CD4-positive, alpha-beta T cell treated with Interferon gamma for 1 hour (primary cell): ENCODE results near the gene TMOD1.
A peak's percentile ranks its signal among the peaks of the same experiment; 100 is the strongest.
"Not testable (repeated sequence)": the region's sequence is repeated elsewhere in the genome, so short reads cannot be mapped to it uniquely, and the experiment has no call there.

Experiments
- DNase-seq: peaks from one replicate; pipeline ENCODE4 v3.0.0-alpha.2; 2020

TMOD1 gene

GRCh38 chr9:97501177-97501971 lies at the start of gene TMOD1:
TSS of gene TMOD1 (plus strand) at chr9:97501666. CDS start at chr9:97524189, 22,523 bp downstream.
- peak; percentile 11 for DNase-seq

- not testable (repeated sequence) for DNase-seq
Measured at GRCh38 chr9:97453573-97453972, 47.9 kb upstream of the TMOD1 start.

GRCh38 chr9:97456841-97457240 lies 44.6 kb upstream of the TMOD1 start:
- DNase-seq, result not testable (repeated sequence)

GRCh38 chr9:97459326-97459725 lies 42.1 kb upstream of the TMOD1 start:
- no peak for DNase-seq

GRCh38 chr9:97462159-97462558 lies 39.3 kb upstream of the TMOD1 start:
- no peak for DNase-seq

- no peak for DNase-seq
Measured at GRCh38 chr9:97462914-97463313, 38.6 kb upstream of the TMOD1 start.

GRCh38 chr9:97468658-97469448 lies 32.6 kb upstream of the TMOD1 start:
- DNase-seq, result peak; percentile 8

- DNase-seq, result no peak
Measured at GRCh38 chr9:97470076-97470475, 31.4 kb upstream of the TMOD1 start.

GRCh38 chr9:97473717-97474116 lies 27.7 kb upstream of the TMOD1 start:
- DNase-seq, result no peak

- no peak for DNase-seq
Measured at GRCh38 chr9:97474372-97474925, 27.0 kb upstream of the TMOD1 start.

- no peak for DNase-seq
Measured at GRCh38 chr9:97475059-97475458, 26.4 kb upstream of the TMOD1 start.

- DNase-seq, result no peak
Measured at GRCh38 chr9:97478301-97478981, 23.0 kb upstream of the TMOD1 start.

GRCh38 chr9:97479496-97480159 lies 21.8 kb upstream of the TMOD1 start:
- DNase-seq, result no peak

- no peak for DNase-seq
Measured at GRCh38 chr9:97480174-97480573, 21.3 kb upstream of the TMOD1 start.

- DNase-seq, result no peak
Measured at GRCh38 chr9:97480749-97481148, 20.7 kb upstream of the TMOD1 start.

GRCh38 chr9:97484134-97484533 lies 17.3 kb upstream of the TMOD1 start:
- DNase-seq, result no peak

- DNase-seq, result no peak
Measured at GRCh38 chr9:97487107-97487506, 14.4 kb upstream of the TMOD1 start.

- no peak for DNase-seq
Measured at GRCh38 chr9:97487861-97488260, 13.6 kb upstream of the TMOD1 start.

GRCh38 chr9:97491216-97491999 lies 10.1 kb upstream of the TMOD1 start:
- DNase-seq, result no peak

- not testable (repeated sequence) for DNase-seq
Measured at GRCh38 chr9:97497558-97498375, 3.7 kb upstream of the TMOD1 start.

GRCh38 chr9:97498846-97499245 lies 2.6 kb upstream of the TMOD1 start:
- not testable (repeated sequence) for DNase-seq
